A673 (cell line): ENCODE measurements around the gene CCDC127. TPM values are rescaled to one million over a fixed set of nuclear protein-coding genes. Genes with fewer than 3 reads are reported as not detected.

Experiments
- BruUV-seq: library from RNA; stranded (reverse); fragments of 400-500 nt; replicated peaks from 2 replicates; lab custom pipeline; 2021; lab: Mats Ljungman, UMichigan
- CTCF ChIA-PET: fragments of 300-600 bp; sonication (Branson Sonifier 250); formaldehyde crosslinking; loops from one replicate; lab custom pipeline; 2022; ENCODE audit warnings: antibody characterized with exemption; lab: Charles Lee
- POLR2A ChIA-PET: fragments of 300-600 bp; sonication (Branson Sonifier 250); formaldehyde crosslinking; loops from one replicate; lab custom pipeline; 2022; ENCODE audit warnings: antibody characterized with exemption; ENCODE audit not compliant: low non-redundant PET; lab: Charles Lee
- DNase-seq: peaks from one replicate; pipeline ENCODE4 v3.0.0-alpha.2; 2015; ENCODE audit warnings: low spot score
- H3K27ac ChIP-seq: fragments of 200-600 bp; sonication (generic); 2 replicates; pipeline ENCODE4 v1.5.1; 2016; ENCODE audit warnings: mixed run types, low read depth, mild to moderate bottlenecking, mixed read lengths, antibody characterized with exemption, low read length; ENCODE audit not compliant: poor library complexity, severe bottlenecking
- H3K27me3 ChIP-seq: fragments of 200-600 bp; sonication (generic); replicated peaks from 2 replicates; pipeline ENCODE4 v1.6.1; 2017; ENCODE audit warnings: mixed run types, low read depth, mild to moderate bottlenecking, mixed read lengths, antibody characterized with exemption, low read length; ENCODE audit not compliant: insufficient read depth, poor library complexity
- H3K36me3 ChIP-seq: fragments of 200-600 bp; sonication (generic); 2 replicates; pipeline ENCODE4 v1.6.1; 2016; ENCODE audit warnings: mixed run types, mild to moderate bottlenecking, mixed read lengths, antibody characterized with exemption, low read length; ENCODE audit not compliant: insufficient read depth, poor library complexity, severe bottlenecking
- H3K4me1 ChIP-seq: fragments of 200-600 bp; sonication (generic); 2 replicates; pipeline ENCODE4 v1.6.1; 2017; ENCODE audit warnings: mixed run types, mild to moderate bottlenecking, mixed read lengths, antibody characterized with exemption, low read length; ENCODE audit not compliant: insufficient read depth, poor library complexity, severe bottlenecking
- H3K4me3 ChIP-seq: fragments of 200-600 bp; sonication (generic); 2 replicates; pipeline ENCODE4 v1.5.1; 2016; ENCODE audit warnings: low read depth, mixed run types, mild to moderate bottlenecking, mixed read lengths, low read length; ENCODE audit not compliant: poor library complexity, severe bottlenecking
- H3K9me3 ChIP-seq: fragments of 200-600 bp; sonication (generic); 2 replicates; pipeline ENCODE4 v1.6.1; 2016; ENCODE audit warnings: mixed run types, low read depth, mild to moderate bottlenecking, mixed read lengths, antibody characterized with exemption, low read length; ENCODE audit not compliant: poor library complexity, severe bottlenecking
- CTCF ChIP-seq: fragments of 300-800, 200-600 bp; sonication (generic); conservative IDR thresholded peaks from 2 replicates; pipeline ENCODE4 v1.5.1; 2017; ENCODE audit warnings: low read depth, mild to moderate bottlenecking, antibody characterized with exemption, low read length, moderate library complexity, mixed read lengths
- EZH2 ChIP-seq: fragments of 200-600 bp; sonication (generic); IDR thresholded peaks from 2 replicates; pipeline ENCODE4 v1.6.1; 2017; ENCODE audit warnings: borderline replicate concordance, low read depth, mild to moderate bottlenecking, mixed read lengths, antibody characterized with exemption, low read length; ENCODE audit not compliant: poor library complexity, severe bottlenecking
- intact Hi-C: fragments of 100-400 bp; cut with micrococcal nuclease; formaldehyde crosslinking; loops from one replicate; pipeline ENCODE4 v1.10.0; 2022; ENCODE audit not compliant: unreplicated experiment
- total RNA-seq: library from RNA; stranded (reverse); gene quantifications from 2 replicates; pipeline ENCODE4 v1.2.3, GENCODE V29; 2021

The CCDC127 gene
- total RNA-seq, 1 experiment from 2014 or later: 8.8 TPM

GRCh38 chr5:174291-174600 is 43.7 kb downstream of the CCDC127 start:
- Histone ChIP-seq H3K36me3 (no peaks in the 10 kb centered on the region), H3K4me3 (no peak overlapping the region), H3K27ac (no peak overlapping the region), H3K4me1 (no peaks in the 10 kb centered on the region), H3K9me3 (no peaks in the 10 kb centered on the region), H3K27me3 (peaks cover 13% of the 10 kb centered on the region)
- TF ChIP-seq CTCF (no peak), EZH2 (no peak)
- no TSS peak for BruUV-seq
- ChIA-PET POLR2A (no interaction called here), CTCF (no interaction called here)
- intact Hi-C loops: no loop called here
- DNase-seq: no peak

- DNase-seq: no peak
- intact Hi-C loops: no loop called here
- POLR2A ChIA-PET: no interaction called here
Measured at GRCh38 chr5:173392-174290, 44.3 kb downstream of the CCDC127 start.

GRCh38 chr5:172841-173251 is 45.1 kb downstream of the CCDC127 start:
- no peaks in the 10 kb centered on the region for H3K9me3 ChIP-seq
- ChIA-PET CTCF (no interaction called here), POLR2A (no interaction called here)
- BruUV-seq: no TSS peak
- H3K36me3 ChIP-seq: no peaks in the 10 kb centered on the region
- no peak for DNase-seq
- no peak overlapping the region for H3K27ac ChIP-seq
- no peak for TF ChIP-seq CTCF
- TF ChIP-seq EZH2: no peak
- no peaks in the 10 kb centered on the region for H3K4me1 ChIP-seq
- peaks cover 2% of the 10 kb centered on the region for H3K27me3 ChIP-seq
- intact Hi-C loops: no loop called here
- no peak overlapping the region for H3K4me3 ChIP-seq

More at GRCh38 chr5:173392-174290, 44.3 kb downstream of the CCDC127 start:
- no peaks in the 10 kb centered on the region for H3K9me3 ChIP-seq
- no peaks in the 10 kb centered on the region for H3K36me3 ChIP-seq
- H3K4me3 ChIP-seq: no peak overlapping the region
- no peaks in the 10 kb centered on the region for H3K4me1 ChIP-seq
- no TSS peak for BruUV-seq
- H3K27ac ChIP-seq: no peak overlapping the region
- CTCF ChIA-PET: no interaction called here
- H3K27me3 ChIP-seq: peaks cover 10% of the 10 kb centered on the region
- TF ChIP-seq CTCF: no peak
- no peak for TF ChIP-seq EZH2
